VCaP (cell line): Measurements from ENCODE around the gene BARX1.
"Not testable (repeated sequence)": the region's sequence is repeated elsewhere in the genome, so short reads cannot be mapped to it uniquely, and the experiment has no call there.

Experiments used
- H3K27ac ChIP-seq: fragments of 450-650 bp; 2 replicates; pipeline ENCODE4 v1.5.1; 2017
- CTCF ChIP-seq: fragments of 450-650 bp; conservative IDR thresholded peaks from 2 replicates; pipeline ENCODE4 v1.5.1; 2017; ENCODE audit warnings: mild to moderate bottlenecking, moderate library complexity

The BARX1 gene

GRCh38 chr9:93964685-93965084 lies 9.5 kb upstream of the BARX1 start:
- H3K27ac ChIP-seq: no peak overlapping the region
- no peak for TF ChIP-seq CTCF

GRCh38 chr9:93963969-93964368 lies 8.8 kb upstream of the BARX1 start:
- no peak for TF ChIP-seq CTCF
- H3K27ac ChIP-seq: no peak overlapping the region

GRCh38 chr9:93963489-93963888 lies 8.3 kb upstream of the BARX1 start:
- not testable (repeated sequence) for H3K27ac ChIP-seq

GRCh38 chr9:93962561-93963440 lies 7.6 kb upstream of the BARX1 start:
- H3K27ac ChIP-seq: no peak overlapping the region
- TF ChIP-seq CTCF: peak; percentile 87

GRCh38 chr9:93962017-93962416 lies 6.9 kb upstream of the BARX1 start:
- no peak for TF ChIP-seq CTCF

GRCh38 chr9:93960971-93961841 lies 6.1 kb upstream of the BARX1 start:
- no peak overlapping the region for H3K27ac ChIP-seq
- no peak for TF ChIP-seq CTCF

More at GRCh38 chr9:93962017-93962416, 6.9 kb upstream of the BARX1 start:
- H3K27ac ChIP-seq: no peak overlapping the region

GRCh38 chr9:93960221-93960970 lies 5.2 kb upstream of the BARX1 start:
- no peak for TF ChIP-seq CTCF

More at GRCh38 chr9:93960221-93960970, 5.2 kb upstream of the BARX1 start:
- no peak overlapping the region for H3K27ac ChIP-seq
